HuH-7 (cell line): Measurements from ENCODE around the gene CUEDC1.
A peak's percentile ranks its signal among the peaks of the same experiment; 100 is the strongest.
"Not testable (repeated sequence)": the region's sequence is repeated elsewhere in the genome, so short reads cannot be mapped to it uniquely, and the experiment has no call there.

Source experiments
- DNase-seq: peaks from one replicate; pipeline ENCODE4 v3.0.0; 2011; ENCODE audit warnings: low spot score

CUEDC1 gene

DNA sequence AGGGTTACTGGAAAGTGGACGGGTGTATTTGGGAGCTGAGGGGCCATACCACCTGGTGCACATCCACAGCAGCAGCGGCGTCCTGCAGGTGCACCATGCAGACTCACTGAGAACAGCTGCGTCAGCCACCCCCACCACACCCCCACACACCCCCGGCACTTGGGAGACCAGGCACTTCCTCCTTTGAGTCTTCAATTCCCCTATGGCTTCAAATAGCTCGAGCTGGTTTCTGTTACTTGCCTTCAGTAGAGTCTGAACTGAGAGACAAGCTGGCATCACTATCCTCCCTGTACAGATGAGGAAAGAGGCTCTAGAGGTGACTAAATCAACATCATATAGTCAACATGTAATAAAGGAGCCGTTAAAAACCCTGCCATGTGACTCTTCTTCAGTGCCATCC lies 15.4 kb downstream of the CUEDC1 start:
- DNase-seq = no peak

- DNase-seq = peak; percentile 50
Measured at GRCh38 chr17:57938061-57938502, 17.1 kb downstream of the CUEDC1 start.

- DNase-seq = no peak
Measured at GRCh38 chr17:57937492-57937891, 17.7 kb downstream of the CUEDC1 start.

- peak; percentile 52 for DNase-seq
Measured at GRCh38 chr17:57935833-57936807, 19.1 kb downstream of the CUEDC1 start.

DNA sequence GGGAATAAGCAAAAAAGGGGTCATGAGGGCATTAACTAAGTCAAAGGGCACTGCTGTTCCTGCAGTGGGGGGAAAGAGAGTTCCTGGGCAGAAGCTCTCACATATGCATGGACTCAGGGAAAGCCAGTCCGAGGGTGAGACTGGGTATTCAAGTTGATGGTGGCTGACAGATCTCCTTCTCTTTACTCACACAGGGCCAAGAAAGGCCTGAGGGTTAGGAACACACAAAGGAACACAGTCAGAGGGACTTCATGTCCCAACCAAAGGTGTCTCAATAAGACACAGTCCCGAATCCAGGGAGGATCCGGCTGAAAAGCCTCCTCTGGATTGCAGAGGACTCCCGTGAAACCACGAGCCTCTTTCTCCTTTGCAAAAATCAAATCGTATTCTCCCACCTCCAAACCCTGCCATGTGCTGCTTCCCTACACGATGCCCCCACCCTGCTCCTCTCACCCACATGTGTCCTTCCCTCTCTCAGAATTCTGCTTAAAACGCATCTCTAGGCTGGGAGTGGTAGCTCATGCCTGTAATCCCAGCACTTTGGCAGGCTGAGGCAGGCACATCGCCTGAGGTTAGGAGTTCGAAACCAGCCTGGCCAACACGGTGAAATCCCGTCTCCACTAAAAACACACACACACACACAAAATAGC lies 23.6 kb downstream of the CUEDC1 start:
- no peak for DNase-seq

GRCh38 chr17:57930239-57930638 lies 25.0 kb downstream of the CUEDC1 start:
- DNase-seq = no peak

DNA sequence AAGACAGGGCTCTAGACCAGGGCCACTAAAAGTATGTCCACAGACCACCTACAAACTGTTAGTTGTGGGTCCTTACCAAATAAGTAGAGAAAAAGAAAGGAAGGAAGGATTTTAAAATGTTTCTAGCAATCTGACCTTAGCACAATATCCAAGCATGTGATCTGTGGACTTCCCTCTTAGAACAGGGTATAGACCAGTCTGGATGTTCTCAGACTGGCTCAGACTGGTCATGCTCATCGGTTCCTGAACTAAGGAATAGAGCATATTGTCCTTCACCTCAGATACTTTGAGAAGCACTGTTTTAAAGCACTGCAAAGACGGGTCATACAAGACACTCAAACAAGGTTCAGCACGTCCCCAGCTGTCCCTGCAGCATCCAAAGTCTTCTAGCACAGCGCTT lies 25.8 kb downstream of the CUEDC1 start:
- no peak for DNase-seq

GRCh38 chr17:57928928-57929327 lies 26.3 kb downstream of the CUEDC1 start:
- DNase-seq = no peak

DNA sequence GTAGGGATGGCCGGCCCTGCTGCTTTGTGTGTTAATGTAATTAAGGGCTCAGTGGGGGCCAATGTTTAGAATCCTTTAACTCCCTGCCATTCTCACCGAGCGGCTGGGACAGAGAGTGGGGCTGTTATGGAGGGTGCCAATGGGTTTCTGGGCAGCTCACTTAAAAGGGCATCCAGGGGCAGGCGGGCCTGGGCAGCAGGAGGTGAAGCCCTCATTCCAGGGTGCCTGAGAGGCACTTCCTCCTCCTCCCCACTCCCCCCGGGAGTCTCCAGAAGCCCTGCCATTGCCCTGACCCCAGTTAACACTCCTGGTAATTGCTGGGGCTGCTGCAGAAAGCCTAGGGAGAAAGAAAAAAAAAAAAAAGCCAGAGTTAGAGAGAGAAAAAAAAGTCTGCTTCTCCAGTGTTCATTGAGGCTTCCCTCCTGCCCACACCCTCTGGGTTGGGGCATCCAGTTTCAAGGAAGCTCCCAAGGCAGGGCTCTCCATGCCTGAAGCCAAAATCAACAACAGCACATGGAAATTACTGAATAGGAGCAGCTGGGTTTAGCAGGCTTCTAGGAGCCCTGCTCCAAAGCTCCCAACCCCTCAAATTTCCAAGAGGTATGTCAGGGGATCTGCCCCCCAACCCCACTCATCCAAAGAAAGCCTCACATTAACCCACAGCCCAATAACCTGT lies 28.0 kb downstream of the CUEDC1 start:
- DNase-seq = no peak

- DNase-seq = no peak
Measured at GRCh38 chr17:57926723-57927047, 28.5 kb downstream of the CUEDC1 start.

GRCh38 chr17:57925361-57925990 lies 29.7 kb downstream of the CUEDC1 start:
- DNase-seq = no peak

GRCh38 chr17:57924677-57925076 lies 30.5 kb downstream of the CUEDC1 start:
- DNase-seq = no peak

- DNase-seq = no peak
Measured at GRCh38 chr17:57923182-57923872, 31.9 kb downstream of the CUEDC1 start.

DNA sequence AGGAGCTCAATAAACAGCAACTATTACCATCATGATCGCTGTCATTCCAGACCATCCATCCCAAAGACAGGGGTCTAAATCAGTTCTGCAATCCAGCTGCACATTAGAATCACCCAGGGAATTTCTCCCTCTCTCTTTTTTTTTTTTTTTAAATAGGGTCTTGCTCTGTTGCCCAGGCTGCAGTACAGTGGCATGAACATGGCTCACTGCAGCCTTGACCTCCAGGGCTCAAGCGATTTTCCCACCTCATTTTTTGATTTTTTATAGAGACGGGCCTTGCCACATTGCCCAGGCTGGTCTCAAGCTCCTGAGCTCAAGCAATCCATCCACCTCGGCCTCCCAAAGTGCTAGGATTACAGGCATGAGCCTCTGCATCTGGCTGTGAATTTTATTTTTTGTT lies 32.5 kb downstream of the CUEDC1 start:
- not testable (repeated sequence) for DNase-seq

- no peak for DNase-seq
Measured at GRCh38 chr17:57920916-57921703, 34.1 kb downstream of the CUEDC1 start.

DNA sequence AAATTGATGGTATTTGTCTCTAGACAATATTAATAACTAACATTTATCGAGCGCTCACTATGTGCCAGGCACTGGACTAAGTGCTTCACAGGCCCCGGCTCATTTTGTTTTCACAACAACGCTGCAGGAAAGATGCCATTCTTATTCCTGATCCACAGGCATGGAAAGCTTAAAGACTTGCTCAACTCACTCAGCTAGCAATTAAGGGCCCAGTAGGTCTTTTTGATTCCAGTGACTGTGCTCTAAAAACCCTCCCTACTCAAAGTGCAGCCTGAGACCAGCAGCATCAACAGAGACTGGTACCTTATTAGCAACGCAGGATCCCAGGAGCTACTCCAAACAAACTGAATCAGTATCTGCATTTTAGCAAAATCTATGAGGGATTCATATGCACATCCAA lies 35.3 kb downstream of the CUEDC1 start:
- no peak for DNase-seq

DNA sequence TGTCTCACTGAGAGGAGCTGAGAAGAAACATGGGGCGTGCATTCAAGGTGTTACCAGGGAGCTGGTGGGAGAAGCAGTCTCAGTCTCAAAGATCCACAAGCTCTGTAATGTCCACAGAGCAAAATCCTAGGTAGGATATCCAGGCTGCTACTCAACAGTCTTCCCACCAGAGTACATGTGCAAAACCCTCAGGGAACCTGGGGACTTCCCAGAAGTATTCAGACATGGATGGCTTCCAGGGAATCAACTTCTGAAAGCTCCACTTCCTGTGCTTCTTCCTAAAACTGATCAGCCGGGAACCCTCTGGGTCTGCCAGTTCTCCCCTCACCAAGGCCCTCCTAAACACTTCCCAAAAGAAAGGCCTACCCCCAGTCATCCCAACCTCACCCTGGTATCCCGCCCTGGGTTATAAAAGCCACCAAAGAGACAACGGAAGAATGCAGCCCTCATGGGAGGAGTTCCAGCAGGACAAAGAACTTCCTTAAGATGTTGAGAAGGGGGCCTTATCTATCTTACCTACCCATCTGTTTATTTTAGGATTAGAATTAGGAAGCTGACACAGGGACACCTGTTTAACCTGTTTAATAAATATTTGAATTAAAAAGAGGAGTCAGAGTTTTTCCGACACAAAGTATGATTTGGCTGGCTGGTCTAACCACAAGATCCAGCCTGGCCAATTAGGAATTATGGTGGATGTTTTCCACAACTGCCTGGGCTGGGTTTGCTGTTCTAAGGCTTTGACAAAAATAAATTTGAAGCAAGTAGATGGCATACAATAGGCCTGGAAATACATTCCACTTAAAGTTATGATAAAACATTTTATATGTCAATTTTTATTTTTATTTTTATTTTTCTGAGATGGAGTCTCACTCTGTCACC lies 37.0 kb downstream of the CUEDC1 start:
- no peak for DNase-seq

- DNase-seq = no peak
Measured at GRCh38 chr17:57916925-57917858, 38.0 kb downstream of the CUEDC1 start.
